IMR-90 (cell line): ENCODE measurements around the gene SNCA. TPM values are rescaled to one million over a fixed set of nuclear protein-coding genes. Genes with fewer than 3 reads are reported as not detected.

Experiments used
- ATAC-seq: fragments of 200-7000 bp; cut with Tn5 transposase; 2 replicates; pipeline ENCODE4 v1.9.1; 2020; ENCODE audit warnings: low read depth, mild to moderate bottlenecking, moderate library complexity
- BruUV-seq: library from RNA; stranded (reverse); fragments of 400-500 nt; replicated peaks from 2 replicates; lab custom pipeline; 2021; lab: Mats Ljungman, UMichigan
- CTCF ChIA-PET: fragments of 300-600 bp; formaldehyde crosslinking; extraction: SDS; loops from one replicate; lab custom pipeline; 2021; ENCODE audit warnings: antibody characterized with exemption; lab: Yijun Ruan, JAX
- POLR2A ChIA-PET: fragments of 300-600 bp; sonication (Branson Sonifier 250); formaldehyde crosslinking; loops from one replicate; lab custom pipeline; 2022; ENCODE audit warnings: antibody characterized with exemption; ENCODE audit not compliant: unreplicated experiment; lab: Charles Lee
- DNase-seq: peaks from one replicate; pipeline ENCODE4 v3.0.0; 2013
- H2AFZ ChIP-seq: replicated peaks from 2 replicates; pipeline ENCODE3; 2013; ENCODE audit warnings: low read length, mild to moderate bottlenecking; ENCODE audit not compliant: poor library complexity
- H2AK5ac ChIP-seq: 2 replicates; pipeline ENCODE4 v1.6.1; 2013; ENCODE audit warnings: low read depth, low read length, inconsistent platforms
- H2AK9ac ChIP-seq: replicated peaks from 2 replicates; pipeline ENCODE3; 2013; ENCODE audit warnings: mild to moderate bottlenecking, low read depth, low read length, moderate library complexity; ENCODE audit not compliant: poor library complexity
- H2BK120ac ChIP-seq: 2 replicates; pipeline ENCODE4 v1.6.1; 2013; ENCODE audit warnings: low read depth, low read length, inconsistent platforms
- H2BK15ac ChIP-seq: 3 replicates; pipeline ENCODE4 v1.6.1; 2013; ENCODE audit warnings: low read depth, low read length, inconsistent platforms
- H2BK20ac ChIP-seq: 2 replicates; pipeline ENCODE4 v1.6.1; 2013; ENCODE audit warnings: low read depth, mild to moderate bottlenecking, inconsistent platforms, low read length, moderate library complexity
- H2BK5ac ChIP-seq: 2 replicates; pipeline ENCODE4 v1.6.1; 2013; ENCODE audit warnings: mild to moderate bottlenecking, low read depth, low read length, inconsistent platforms; ENCODE audit not compliant: poor library complexity, severe bottlenecking
- H3K14ac ChIP-seq: replicated peaks from 2 replicates; pipeline ENCODE4 v1.6.1; 2013; ENCODE audit warnings: low read depth, low read length, inconsistent platforms
- H3K18ac ChIP-seq: 2 replicates; pipeline ENCODE4 v1.6.1; 2013; ENCODE audit warnings: low read depth, low read length, control low read depth
- H3K23ac ChIP-seq: 2 replicates; pipeline ENCODE4 v1.6.1; 2013; ENCODE audit warnings: low read depth, low read length, inconsistent platforms
- H3K27ac ChIP-seq: 2 replicates; pipeline ENCODE4 v1.5.1; 2013; ENCODE audit warnings: mild to moderate bottlenecking, control low read depth, low read length; ENCODE audit not compliant: insufficient read depth
- H3K27me3 ChIP-seq: 2 replicates; pipeline ENCODE4 v1.6.1; 2013; ENCODE audit warnings: low read length; ENCODE audit not compliant: control insufficient read depth, insufficient read depth
- H3K36me3 ChIP-seq: 2 replicates; pipeline ENCODE4 v1.6.1; 2013; ENCODE audit warnings: low read length, mixed read lengths; ENCODE audit not compliant: control insufficient read depth, insufficient read depth
- H3K4ac ChIP-seq: 2 replicates; pipeline ENCODE4 v1.6.1; 2013; ENCODE audit warnings: low read depth, low read length, inconsistent platforms
- H3K4me1 ChIP-seq: 2 replicates; pipeline ENCODE4 v1.6.1; 2013; ENCODE audit warnings: low read length, mixed read lengths; ENCODE audit not compliant: control insufficient read depth, insufficient read depth
- H3K4me2 ChIP-seq: 2 replicates; pipeline ENCODE4 v1.6.1; 2013; ENCODE audit warnings: low read depth, mild to moderate bottlenecking, control low read depth, low read length, moderate library complexity
- H3K4me3 ChIP-seq: 2 replicates; pipeline ENCODE4 v1.5.1; 2013; ENCODE audit warnings: low read depth, mild to moderate bottlenecking, control low read depth, low read length, moderate library complexity; ENCODE audit not compliant: insufficient read depth
- H3K56ac ChIP-seq: 2 replicates; pipeline ENCODE4 v1.6.1; 2013; ENCODE audit warnings: low read length, inconsistent platforms; ENCODE audit not compliant: insufficient read depth; ENCODE audit errors: extremely low read depth
- H3K79me1 ChIP-seq, 2 experiments: 2 replicates each; pipeline ENCODE4 v1.6.1; 2013; ENCODE audit warnings: low read length in 2 of 2, inconsistent platforms in 1 of 2, low read depth in 1 of 2
- H3K9ac ChIP-seq: 2 replicates; pipeline ENCODE4 v1.6.1; 2013; ENCODE audit warnings: low read depth, low read length, control low read depth
- H3K9me1 ChIP-seq: 2 replicates; pipeline ENCODE4 v1.6.1; 2013; ENCODE audit warnings: low read length, inconsistent platforms; ENCODE audit not compliant: insufficient read depth
- H3K9me3 ChIP-seq: 2 replicates; pipeline ENCODE4 v1.6.1; 2013; ENCODE audit warnings: low read length; ENCODE audit not compliant: control insufficient read depth, insufficient read depth
- H4K20me1 ChIP-seq: 2 replicates; pipeline ENCODE4 v1.6.1; 2013; ENCODE audit warnings: low read length, inconsistent platforms; ENCODE audit not compliant: insufficient read depth
- H4K5ac ChIP-seq: 2 replicates; pipeline ENCODE4 v1.6.1; 2013; ENCODE audit warnings: mild to moderate bottlenecking, low read depth, low read length, control low read depth
- H4K8ac ChIP-seq, 2 experiments: 2 replicates each; pipeline ENCODE4 v1.6.1; 2013; ENCODE audit warnings: low read depth in 2 of 2, low read length in 2 of 2, control low read depth in 1 of 2, inconsistent platforms in 1 of 2
- H4K91ac ChIP-seq: 2 replicates; pipeline ENCODE4 v1.6.1; 2013; ENCODE audit warnings: low read depth, low read length, inconsistent platforms; ENCODE audit not compliant: insufficient read depth
- BHLHE40 ChIP-seq: fragments of 150-350 bp; IDR thresholded peaks from 2 replicates; pipeline ENCODE4 v1.6.1; 2016; ENCODE audit warnings: mild to moderate bottlenecking, low read depth, low read length
- CEBPB ChIP-seq: IDR thresholded peaks from 2 replicates; pipeline ENCODE4 v1.6.1; 2012; ENCODE audit warnings: low read depth, low read length, improper control_type of control experiment
- CHD1 ChIP-seq: IDR thresholded peaks from 2 replicates; pipeline ENCODE4 v1.6.1; 2012; ENCODE audit warnings: low read depth, low read length, improper control_type of control experiment
- CTCF ChIP-seq: conservative IDR thresholded peaks from 2 replicates; pipeline ENCODE4 v1.5.1; 2012; ENCODE audit warnings: mild to moderate bottlenecking, low read depth, low read length, improper control_type of control experiment
- ELK1 ChIP-seq: fragments of 150-350 bp; IDR thresholded peaks from 2 replicates; pipeline ENCODE4 v1.6.1; 2016; ENCODE audit warnings: low read depth, mild to moderate bottlenecking, low read length, moderate library complexity, borderline replicate concordance
- FOS ChIP-seq: fragments of 150-350 bp; IDR thresholded peaks from 2 replicates; pipeline ENCODE4 v1.6.1; 2016; ENCODE audit warnings: low read depth, low read length
- MAFK ChIP-seq: IDR thresholded peaks from 2 replicates; pipeline ENCODE4 v1.6.1; 2012; ENCODE audit warnings: low read depth, low read length, improper control_type of control experiment
- MAZ ChIP-seq: IDR thresholded peaks from 2 replicates; pipeline ENCODE4 v1.6.1; 2012; ENCODE audit warnings: low read depth, mild to moderate bottlenecking, low read length, improper control_type of control experiment, moderate library complexity, borderline replicate concordance
- MXI1 ChIP-seq: IDR thresholded peaks from 2 replicates; pipeline ENCODE4 v1.6.1; 2012; ENCODE audit warnings: low read depth, mild to moderate bottlenecking, low read length, moderate library complexity, borderline replicate concordance
- NFE2L2 ChIP-seq: fragments of 150-350 bp; IDR thresholded peaks from 2 replicates; pipeline ENCODE4 v1.6.1; 2016; ENCODE audit warnings: low read depth, mild to moderate bottlenecking, low read length
- POLR2A ChIP-seq: IDR thresholded peaks from 2 replicates; pipeline ENCODE4 v1.6.1; 2012; ENCODE audit warnings: mild to moderate bottlenecking, low read depth, low read length
- RAD21 ChIP-seq: IDR thresholded peaks from 2 replicates; pipeline ENCODE4 v1.6.1; 2012; ENCODE audit warnings: low read length, improper control_type of control experiment
- RCOR1 ChIP-seq: IDR thresholded peaks from 2 replicates; pipeline ENCODE4 v1.6.1; 2012; ENCODE audit warnings: mild to moderate bottlenecking, low read length, improper control_type of control experiment; ENCODE audit not compliant: insufficient replicate concordance
- RFX5 ChIP-seq: IDR thresholded peaks from 2 replicates; pipeline ENCODE4 v1.8.0; 2012; ENCODE audit warnings: low read depth, mild to moderate bottlenecking, low read length, moderate library complexity
- SMC3 ChIP-seq: fragments of 150-350 bp; IDR thresholded peaks from 2 replicates; pipeline ENCODE4 v1.6.1; 2016; ENCODE audit warnings: low read depth, mild to moderate bottlenecking, antibody characterized with exemption, low read length, moderate library complexity
- USF2 ChIP-seq: fragments of 150-350 bp; IDR thresholded peaks from 2 replicates; pipeline ENCODE4 v1.6.1; 2017; ENCODE audit warnings: mild to moderate bottlenecking, antibody characterized with exemption, low read length, low read depth
- WGBS, 2 experiments: methylation state at CpG; one replicate each; pipeline versions ENCODE4 v1.1.5 to v1.1.7; 2013; ENCODE audit warnings: missing lambda C conversion rate in 2 of 2; ENCODE audit not compliant: insufficient read length in 1 of 2; ENCODE audit errors: extremely low coverage in 2 of 2; 5-methylcytosine and 5-hydroxymethylcytosine counted together
- dilution Hi-C: fragments of 300-500 bp; cut with HindIII; formaldehyde crosslinking; loops from one replicate; pipeline ENCODE4 v1.14.3; 2018; ENCODE audit warnings: low sequenced_read_pairs; ENCODE audit not compliant: unreplicated experiment
- in situ Hi-C: fragments of 300-500 bp; cut with MboI; formaldehyde crosslinking; loops from 3 replicates; pipeline ENCODE4 v1.14.3; 2019; ENCODE audit warnings: low sequenced_read_pairs, inconsistent platforms, mixed read lengths
- intact Hi-C: fragments of 100-400 bp; cut with micrococcal nuclease; formaldehyde crosslinking; loops from 2 replicates; pipeline ENCODE4 v1.10.0; 2022
- polyA plus RNA-seq, 3 experiments: library from polyadenylated mRNA; depleted of rRNA; stranded (reverse); fragments of >200 nt; gene quantifications; 2 replicates each; pipeline ENCODE4 v1.2.3, GENCODE V29; 2012; ENCODE audit warnings: low replicate concordance in 1 of 3
- total RNA-seq: library from RNA; depleted of rRNA; stranded (reverse); fragments of >200 nt; gene quantifications from 2 replicates; pipeline ENCODE4 v1.2.3, GENCODE V29; 2012

The SNCA gene
- total and polyA plus RNA-seq, 2 of the 4 experiments (the other 2 are of a cell fraction) = 0.36 to 0.46 TPM

GRCh38 chr4:89773805-89774204 lies 63.2 kb downstream of the SNCA start:
- H3K56ac ChIP-seq = no peak overlapping the region
- dilution Hi-C loops = no loop called here
- WGBS, 2 experiments = 100% methylated on average over 1 of the region's 2 CpGs; no CpG with 5 or more reads in 1 of the 2 experiments

More at GRCh38 chr4:89773805-89774204, 63.2 kb downstream of the SNCA start:
- Histone ChIP-seq H3K14ac (no peak overlapping the region), H3K4ac (no peak overlapping the region), H2BK15ac (no peak overlapping the region), H3K9me1 (no peaks in the 10 kb centered on the region), H2BK20ac (no peak overlapping the region), H4K91ac (no peak overlapping the region), H2AK9ac (no peak overlapping the region), H3K27me3 (no peaks in the 10 kb centered on the region; the same call in 1 of the 2 replicates), H3K4me3 (no peak overlapping the region), H3K4me2 (no peak overlapping the region), H3K36me3 (no peaks in the 10 kb centered on the region), H3K23ac (no peak overlapping the region), H2AK5ac (no peak overlapping the region), H4K5ac (no peak overlapping the region), H3K9me3 (no peaks in the 10 kb centered on the region), H3K4me1 (no peaks in the 10 kb centered on the region), H3K27ac (no peak overlapping the region), H4K20me1 (no peaks in the 10 kb centered on the region), H2BK5ac (no peak overlapping the region), H2AFZ (no peak overlapping the region), H2BK120ac (no peak overlapping the region), H3K9ac (no peak overlapping the region), H3K18ac (no peak overlapping the region), H3K79me1 (no peaks in the 10 kb centered on the region), H4K8ac (no peak overlapping the region)
- no peak for DNase-seq
- in situ Hi-C loops (no loop called here), intact Hi-C loops (no loop called here)
- POLR2A ChIA-PET = no interaction called here
- BruUV-seq = no TSS peak
- TF ChIP-seq MXI1 (no peak), RAD21 (no peak), USF2 (no peak), CHD1 (no peak), RCOR1 (no peak), ELK1 (no peak), MAFK (no peak), POLR2A (no peak), NFE2L2 (no peak), FOS (no peak), RFX5 (no peak), MAZ (no peak), CTCF (no peak), CEBPB (no peak), BHLHE40 (no peak), SMC3 (no peak)
- no peak for ATAC-seq
- CTCF ChIA-PET = no interaction called here
